Measurements from ENCODE around the gene PTPRD.
"Not testable (repeated sequence)": the region's sequence is repeated elsewhere in the genome, so short reads cannot be mapped to it uniquely, and the experiment has no call there.

PTPRD gene

GRCh38 chr9:9100070-9100469 is 1512.7 kb downstream of the PTPRD start:
- TF ChIP-seq CTCF (IDR thresholded peaks at IDR 0.05; ENCODE audit: low read depth, low read length): no peak
- H3K4me3 ChIP-seq (ENCODE audit: low read depth, low read length): no peak overlapping the region

DNA sequence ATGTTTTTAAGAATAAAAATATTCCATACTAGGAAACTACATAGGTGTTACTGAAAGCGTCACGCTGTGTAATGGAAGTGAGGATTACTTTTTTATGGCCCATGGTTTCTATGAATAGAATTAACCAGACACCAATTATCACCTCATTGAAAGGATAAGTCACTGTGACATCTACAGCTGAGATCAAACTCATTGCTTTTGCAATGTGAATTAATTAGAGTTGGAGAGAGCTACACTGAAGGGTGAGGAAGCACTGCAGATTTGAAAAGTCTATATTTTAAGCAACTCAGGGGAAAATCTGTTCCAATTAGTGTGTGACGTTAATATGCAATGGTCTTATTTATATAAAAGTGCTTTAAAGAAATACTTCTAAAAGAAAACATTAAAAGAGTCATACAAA is 1513.2 kb downstream of the PTPRD start:
- no peak overlapping the region for H3K4me3 ChIP-seq (ENCODE audit: low read depth, low read length)
- TF ChIP-seq CTCF (IDR thresholded peaks at IDR 0.05; ENCODE audit: low read depth, low read length): no peak

DNA sequence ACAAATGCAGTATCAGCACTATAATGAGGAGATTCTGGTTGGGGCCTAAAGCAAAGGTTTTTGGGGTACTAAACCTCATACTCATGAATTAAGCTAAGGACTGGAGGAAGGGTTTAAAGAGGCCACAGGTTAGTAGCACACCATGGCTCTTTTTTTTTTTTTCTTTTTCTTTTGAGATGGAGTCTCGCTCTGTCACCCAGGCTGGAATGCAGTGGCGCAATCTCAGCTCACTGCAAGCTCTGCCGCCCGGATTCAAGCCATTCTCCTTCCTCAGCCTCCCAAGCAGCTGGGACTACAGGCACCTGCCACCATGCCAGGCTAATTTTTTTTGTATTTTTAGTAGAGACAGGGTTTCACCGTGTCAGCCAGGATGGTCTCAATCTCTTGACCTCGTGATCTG is 1515.5 kb downstream of the PTPRD start:
- H3K4me3 ChIP-seq (ENCODE audit: low read depth, low read length): not testable (repeated sequence)

DNA sequence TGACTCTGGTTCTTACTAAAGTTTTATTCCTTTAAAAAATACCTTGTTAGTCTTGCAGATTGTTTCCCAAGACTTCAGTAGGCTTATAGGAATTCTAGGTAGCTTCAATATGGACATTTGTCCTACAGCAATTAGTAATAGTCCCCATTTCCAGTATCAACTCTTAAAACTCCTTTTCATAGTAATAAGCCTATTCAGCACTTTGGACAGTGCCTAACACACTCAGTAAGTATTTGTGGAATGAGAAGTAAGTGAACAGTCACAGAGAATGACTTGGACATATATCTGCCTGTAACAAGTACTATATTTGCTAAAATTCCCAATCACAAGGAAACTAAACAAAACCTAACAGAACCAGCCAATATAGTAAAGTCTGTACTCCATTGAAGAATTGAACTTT is 1521.4 kb downstream of the PTPRD start:
- no peak for TF ChIP-seq CTCF (IDR thresholded peaks at IDR 0.05; ENCODE audit: low read depth, low read length)

GRCh38 chr9:9079473-9079872 is 1533.3 kb downstream of the PTPRD start:
- no peak overlapping the region for H3K4me3 ChIP-seq (ENCODE audit: low read depth, low read length)
- TF ChIP-seq CTCF (IDR thresholded peaks at IDR 0.05; ENCODE audit: low read depth, low read length): no peak

More for the DNA sequence above, 1521.4 kb downstream of the PTPRD start:
- H3K4me3 ChIP-seq (ENCODE audit: low read depth, low read length): no peak overlapping the region

DNA sequence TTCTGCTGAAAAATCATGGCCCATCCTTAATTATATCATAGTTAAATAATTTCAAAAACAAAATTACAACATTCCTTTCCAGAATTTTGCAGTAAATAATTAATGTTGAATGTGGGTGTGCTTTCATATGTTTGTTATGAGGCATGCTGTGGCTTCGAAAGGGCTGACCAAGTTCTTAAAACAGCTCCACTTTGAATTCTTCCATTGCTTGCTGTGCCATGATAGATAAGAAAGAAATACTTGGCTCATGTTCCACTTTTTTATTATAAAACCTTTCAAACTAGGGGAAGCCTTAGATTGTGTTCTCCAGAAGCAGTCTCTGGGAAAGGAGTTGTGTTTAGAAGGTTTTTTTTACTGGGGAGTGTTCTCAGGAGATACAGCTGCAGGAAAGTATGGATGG is 1534.5 kb downstream of the PTPRD start:
- TF ChIP-seq CTCF (IDR thresholded peaks at IDR 0.05; ENCODE audit: low read depth, low read length): no peak
- H3K4me3 ChIP-seq (ENCODE audit: low read depth, low read length): no peak overlapping the region

DNA sequence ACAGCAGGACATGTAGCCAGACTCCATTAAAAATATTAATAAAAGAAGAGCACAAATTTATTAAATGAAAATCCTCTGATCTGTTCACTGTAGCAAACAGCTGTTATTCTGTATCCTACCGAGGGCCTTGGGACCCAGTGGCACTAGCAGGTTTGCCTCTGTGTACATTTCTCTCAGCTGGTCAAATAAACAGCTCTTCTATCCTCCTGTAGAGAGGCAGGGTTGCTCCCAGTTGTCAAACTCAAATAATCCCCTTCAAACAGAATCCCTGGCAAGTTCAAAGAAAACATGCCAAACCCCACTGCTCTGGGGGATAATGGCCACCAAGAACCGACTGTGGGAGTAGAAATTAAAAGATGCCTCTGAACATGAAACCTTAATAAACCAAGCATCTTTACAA is 1551.2 kb downstream of the PTPRD start:
- no peak for TF ChIP-seq CTCF (IDR thresholded peaks at IDR 0.05; ENCODE audit: low read depth, low read length)
- no peak overlapping the region for H3K4me3 ChIP-seq (ENCODE audit: low read depth, low read length)

DNA sequence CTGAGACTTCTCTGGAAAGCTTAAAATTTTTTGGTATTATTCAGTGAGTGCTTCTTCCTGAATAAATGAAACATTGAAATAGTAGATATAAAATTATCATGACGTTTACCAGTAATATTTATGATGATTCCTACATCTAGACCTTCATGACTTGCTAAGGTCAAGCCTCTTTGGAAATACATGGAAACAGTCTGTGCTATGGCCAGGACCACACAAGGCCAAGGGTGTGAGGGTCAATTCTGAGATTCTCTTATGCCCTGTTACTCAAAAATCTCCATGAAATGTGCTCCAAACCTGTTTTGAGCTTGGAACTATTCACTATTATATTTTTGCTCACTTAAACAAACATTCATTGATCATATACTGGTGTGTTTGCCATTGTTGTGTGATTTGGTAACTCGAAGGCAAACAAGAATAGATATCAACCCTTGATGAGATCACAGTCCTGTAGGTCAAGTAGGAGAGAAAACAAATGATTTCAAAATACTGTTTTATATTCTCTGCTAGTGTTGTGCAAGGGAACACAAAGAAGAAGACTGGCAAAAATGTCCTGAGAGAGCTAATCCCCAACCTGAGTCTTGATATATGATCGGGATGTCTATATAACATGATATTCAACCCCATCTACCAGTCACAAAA is 1558.3 kb downstream of the PTPRD start:
- no peak overlapping the region for H3K4me3 ChIP-seq (ENCODE audit: low read depth, low read length)
- TF ChIP-seq CTCF (IDR thresholded peaks at IDR 0.05; ENCODE audit: low read depth, low read length): no peak
